Lower leg skin (tissue), 4 donors: ENCODE measurements around the gene SLC39A11. TPM values are rescaled to one million over a fixed set of nuclear protein-coding genes. Genes with fewer than 3 reads are reported as not detected.
"Not testable (repeated sequence)": the region's sequence is repeated elsewhere in the genome, so short reads cannot be mapped to it uniquely, and the experiment has no call there.

Source experiments
- DNase-seq, 2 donors: peaks; one replicate each; pipeline ENCODE4 v3.0.0-alpha.2; 2019; ENCODE audit warnings: low spot score in 2 of 2
- H3K4me3 ChIP-seq: fragments of 200-600 bp; sonication (generic); 2 replicates; pipeline ENCODE4 v1.5.1; 2017; ENCODE audit warnings: mild to moderate bottlenecking, low read depth; ENCODE audit not compliant: poor library complexity, severe bottlenecking
- POLR2A ChIP-seq, 2 donors: fragments of 450-650 bp; IDR thresholded peaks; one replicate each; pipeline ENCODE4 v1.6.1; 2016 to 2017; ENCODE audit warnings: antibody characterized with exemption in 2 of 2, mild to moderate bottlenecking in 1 of 2, moderate library complexity in 1 of 2
- WGBS, 2 donors: methylation state at CpG; one replicate each; pipeline ENCODE4 v1.1.5; 2018; 5-methylcytosine and 5-hydroxymethylcytosine counted together
- intact Hi-C: fragments of 100-400 bp; cut with DNase I; formaldehyde crosslinking; loops from one replicate; pipeline ENCODE4 v1.15.0; 2023; ENCODE audit warnings: low total_unique reads
- total RNA-seq, 4 donors: library from RNA; depleted of rRNA; stranded (reverse); fragments of >200 nt; gene quantifications; one replicate each; pipeline ENCODE4 v1.1.0, GENCODE V29; 2016
- TF ChIP-seq, protein P1 (sequence below), 3 donors: fragments of 450-650 bp; IDR thresholded peaks; one replicate each; pipeline ENCODE4 v1.5.1; 2016; ENCODE audit warnings: antibody characterized with exemption in 3 of 3, mild to moderate bottlenecking in 3 of 3, moderate library complexity in 2 of 3

Gene SLC39A11
- total RNA-seq, 4 donors from 2014 or later = 41.6 to 59.0 (median 47.1) TPM

DNA sequence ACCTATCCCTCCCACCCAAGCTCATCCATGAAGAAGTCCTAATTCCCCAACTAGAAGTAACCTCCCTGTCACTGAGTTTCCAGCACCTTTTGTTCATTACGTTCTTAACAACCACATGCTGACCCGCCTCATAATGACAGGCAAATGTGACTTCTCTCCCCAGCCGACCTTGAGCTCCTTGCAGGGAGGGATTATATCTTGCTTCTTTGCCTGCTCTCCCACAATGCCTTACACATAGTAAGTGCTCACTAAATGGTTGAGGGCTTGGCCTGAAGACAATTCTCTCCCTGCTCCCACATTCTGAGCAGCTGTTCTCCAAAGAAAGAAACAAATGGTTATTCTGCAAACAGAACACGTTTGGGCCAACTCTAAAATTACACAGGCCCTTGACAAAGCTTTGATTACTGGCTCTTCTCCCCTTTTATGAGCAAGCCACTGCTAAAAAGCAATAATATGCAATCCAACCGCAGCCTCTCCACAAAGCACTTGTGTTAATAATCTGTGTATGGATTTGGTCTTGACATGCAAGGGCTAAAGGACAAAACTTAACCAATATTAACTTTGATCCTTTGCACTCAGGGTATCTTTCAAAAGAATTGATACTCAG lies 23.2 kb downstream of the SLC39A11 start:
- no peak overlapping the region for H3K4me3 ChIP-seq
- WGBS, 2 donors = 50 to 65% methylated on average over 5 of the region's 5 CpGs
- intact Hi-C loops = no loop called here
- DNase-seq = no peak
- no peak for TF ChIP-seq POLR2A (IDR thresholded peaks at IDR 0.05)
- TF ChIP-seq, protein P1, sequence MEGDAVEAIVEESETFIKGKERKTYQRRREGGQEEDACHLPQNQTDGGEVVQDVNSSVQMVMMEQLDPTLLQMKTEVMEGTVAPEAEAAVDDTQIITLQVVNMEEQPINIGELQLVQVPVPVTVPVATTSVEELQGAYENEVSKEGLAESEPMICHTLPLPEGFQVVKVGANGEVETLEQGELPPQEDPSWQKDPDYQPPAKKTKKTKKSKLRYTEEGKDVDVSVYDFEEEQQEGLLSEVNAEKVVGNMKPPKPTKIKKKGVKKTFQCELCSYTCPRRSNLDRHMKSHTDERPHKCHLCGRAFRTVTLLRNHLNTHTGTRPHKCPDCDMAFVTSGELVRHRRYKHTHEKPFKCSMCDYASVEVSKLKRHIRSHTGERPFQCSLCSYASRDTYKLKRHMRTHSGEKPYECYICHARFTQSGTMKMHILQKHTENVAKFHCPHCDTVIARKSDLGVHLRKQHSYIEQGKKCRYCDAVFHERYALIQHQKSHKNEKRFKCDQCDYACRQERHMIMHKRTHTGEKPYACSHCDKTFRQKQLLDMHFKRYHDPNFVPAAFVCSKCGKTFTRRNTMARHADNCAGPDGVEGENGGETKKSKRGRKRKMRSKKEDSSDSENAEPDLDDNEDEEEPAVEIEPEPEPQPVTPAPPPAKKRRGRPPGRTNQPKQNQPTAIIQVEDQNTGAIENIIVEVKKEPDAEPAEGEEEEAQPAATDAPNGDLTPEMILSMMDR (IDR thresholded peaks at IDR 0.05) = no peak

DNA sequence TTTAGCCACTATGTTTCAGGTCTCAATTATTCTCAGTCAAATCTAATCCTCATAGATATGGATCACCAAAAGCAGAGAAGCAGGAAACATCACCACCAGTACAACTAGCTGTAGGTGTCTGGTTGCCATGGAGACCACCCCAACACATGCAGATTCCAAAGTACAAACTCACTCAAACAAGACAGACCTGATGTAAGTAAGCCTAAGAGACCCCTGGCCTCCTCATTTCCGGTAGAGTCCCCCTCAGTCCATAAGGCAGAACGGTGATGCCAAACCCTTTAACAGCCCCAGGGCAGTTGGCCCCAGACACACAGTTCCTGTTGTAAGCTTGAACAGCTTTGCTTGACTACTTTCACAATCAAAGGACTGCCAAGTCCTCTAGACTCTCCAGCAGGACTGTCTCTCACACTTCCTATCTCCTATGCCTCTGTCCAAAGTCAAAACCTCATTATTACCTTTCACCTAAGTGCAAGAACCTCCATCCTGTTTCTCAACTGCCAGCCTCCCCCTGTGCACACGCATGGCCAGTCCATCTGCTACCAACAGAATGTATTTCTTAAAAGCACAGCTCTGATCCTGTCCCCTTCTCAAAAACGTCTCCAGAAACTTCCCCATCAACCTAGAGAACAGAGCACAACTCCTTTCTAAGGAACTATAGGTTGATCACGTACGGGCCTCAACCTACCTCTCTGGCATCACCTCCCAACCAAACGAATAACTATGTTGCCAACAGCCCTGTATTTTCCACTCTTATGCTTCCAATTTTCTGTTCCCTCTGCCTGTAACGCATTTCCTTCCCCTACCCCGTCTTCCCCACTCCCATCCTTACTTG lies 23.9 kb downstream of the SLC39A11 start:
- DNase-seq = peak in 1 of 2 donors; percentile 72
- 65 to 79% methylated on average over 9 of the region's 9 CpGs for WGBS, 2 donors
- no peak overlapping the region for H3K4me3 ChIP-seq
- intact Hi-C loops = no loop called here
- TF ChIP-seq, protein P1 (IDR thresholded peaks at IDR 0.05) = no peak
- TF ChIP-seq POLR2A (IDR thresholded peaks at IDR 0.05) = no peak

- WGBS, 2 donors = 70 to 74% methylated on average over 2 of the region's 2 CpGs
- intact Hi-C loops, H3K4me3 ChIP-seq, DNase-seq: not testable (repeated sequence)
Measured at GRCh38 chr17:73067699-73068098, 24.8 kb downstream of the SLC39A11 start.

- peak in 1 of 2 donors; percentile 2 for DNase-seq
- no peak for TF ChIP-seq POLR2A (IDR thresholded peaks at IDR 0.05)
- TF ChIP-seq, protein P1 (IDR thresholded peaks at IDR 0.05) = no peak
- 85 to 89% methylated on average over 3 of the region's 3 CpGs for WGBS, 2 donors
- intact Hi-C loops = no loop called here
- no peak overlapping the region for H3K4me3 ChIP-seq
Measured at GRCh38 chr17:73067075-73067474, 25.4 kb downstream of the SLC39A11 start.

DNA sequence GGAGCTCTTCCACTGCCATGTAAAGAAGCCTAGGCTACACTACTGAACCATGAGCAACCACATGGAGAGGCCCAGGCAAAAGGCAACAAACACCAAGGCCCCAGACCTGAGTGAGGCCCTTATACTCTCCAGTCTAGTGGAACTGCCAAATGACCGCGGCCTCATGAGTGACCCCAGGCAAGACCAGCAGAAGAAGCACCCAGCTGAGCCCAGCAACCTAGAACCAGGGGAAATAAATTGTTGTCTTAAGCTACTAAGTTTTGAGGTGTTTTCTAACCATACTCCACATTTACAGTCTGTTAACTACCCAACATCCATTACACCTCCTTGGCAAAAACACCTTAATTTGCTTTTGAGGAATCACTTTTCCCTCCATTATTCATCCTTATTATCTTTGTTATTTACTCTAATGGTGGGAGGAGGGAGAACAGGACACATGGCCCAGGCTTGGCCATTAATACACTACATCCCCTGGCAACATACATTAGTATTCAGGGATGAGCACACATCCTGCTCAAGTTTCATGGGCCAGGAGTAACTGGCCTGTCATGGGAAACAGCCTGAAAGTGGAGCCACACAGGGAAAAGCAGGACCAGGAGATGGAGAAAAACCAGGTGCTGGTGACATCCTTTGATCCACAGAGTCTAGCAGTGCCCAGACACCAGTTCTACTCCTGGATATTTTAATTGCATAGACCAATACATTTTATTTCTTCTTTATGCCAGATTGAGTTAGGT lies 26.2 kb downstream of the SLC39A11 start:
- TF ChIP-seq, protein P1 (IDR thresholded peaks at IDR 0.05) = no peak
- TF ChIP-seq POLR2A (IDR thresholded peaks at IDR 0.05) = no peak
- no peak for DNase-seq
- WGBS, 2 donors = 89 to 100% methylated on average over 2 of the region's 2 CpGs
- no peak overlapping the region for H3K4me3 ChIP-seq
- intact Hi-C loops = no loop called here

DNA sequence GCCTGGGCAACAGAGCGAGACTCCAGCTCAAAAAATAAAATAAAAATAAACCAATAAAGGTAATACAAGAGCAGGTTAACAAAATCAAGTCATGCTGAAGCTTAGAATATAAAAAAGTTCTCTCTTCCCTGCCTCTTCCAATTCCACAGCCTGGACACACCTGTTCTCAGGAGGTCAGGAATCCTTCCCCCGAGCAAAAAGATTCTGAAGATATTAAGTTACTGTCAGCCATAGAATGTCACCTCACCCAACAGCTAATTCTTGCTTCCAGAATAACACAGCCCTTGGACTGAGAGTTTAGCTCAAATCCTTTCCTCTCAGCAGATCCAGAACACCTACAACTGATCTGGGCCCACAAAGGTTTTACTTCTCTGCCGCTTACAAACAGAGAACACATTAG lies 27.1 kb downstream of the SLC39A11 start:
- no peak for TF ChIP-seq POLR2A (IDR thresholded peaks at IDR 0.05)
- TF ChIP-seq, protein P1 (IDR thresholded peaks at IDR 0.05) = no peak
- no peak for DNase-seq
- 90 to 91% methylated on average over 3 of the region's 3 CpGs for WGBS, 2 donors
- intact Hi-C loops = no loop called here
- no peak overlapping the region for H3K4me3 ChIP-seq
